OCI-LY3 (cell line): ENCODE results near the gene ARHGEF10L.

Experiments used
- CTCF ChIP-seq: fragments of 200-600, 300-600 bp; sonication (generic); IDR thresholded peaks from 2 replicates; pipeline ENCODE4 v1.5.1; 2014; ENCODE audit warnings: antibody characterized with exemption, low read length, low read depth
- EZH2phosphoT487 ChIP-seq: fragments of 200-600 bp; shearing (Covaris generic); IDR thresholded peaks from 2 replicates; pipeline ENCODE4 v1.6.1; 2018; ENCODE audit warnings: antibody characterized with exemption, mixed run types, low read depth

GRCh38 chr1:17563494-17564281 lies 24.2 kb downstream of the ARHGEF10L start:
- TF ChIP-seq CTCF = no peak
- TF ChIP-seq EZH2phosphoT487 = no peak
